DND-41 (cell line): Measurements from ENCODE around the gene IRX2.

Experiments used
- ATAC-seq: fragments of 200-7000 bp; cut with Tn5 transposase; 3 replicates; pipeline ENCODE4 v1.9.1; 2021; ENCODE audit warnings: low read depth; ENCODE audit not compliant: insufficient read depth
- DNase-seq: peaks from one replicate; pipeline ENCODE4 v3.0.0-alpha.2; 2020
- H2AFZ ChIP-seq: 2 replicates; pipeline ENCODE4 v1.6.0; 2012; ENCODE audit warnings: low read depth, low read length
- H3K27ac ChIP-seq: 2 replicates; pipeline ENCODE4 v1.5.1; 2012; ENCODE audit warnings: low read length, inconsistent platforms
- H3K27me3 ChIP-seq: fragments of 200-600 bp; sonication (generic); 2 replicates; pipeline ENCODE4 v1.6.0; 2012; ENCODE audit warnings: low read length, mild to moderate bottlenecking, inconsistent platforms; ENCODE audit not compliant: insufficient read depth, poor library complexity
- H3K36me3 ChIP-seq: 2 replicates; pipeline ENCODE4 v1.5.1; 2012; ENCODE audit warnings: low read length, inconsistent platforms; ENCODE audit not compliant: insufficient read depth
- H3K4me1 ChIP-seq: 2 replicates; pipeline ENCODE4 v1.5.1; 2012; ENCODE audit warnings: mild to moderate bottlenecking, low read length; ENCODE audit not compliant: insufficient read depth
- H3K4me2 ChIP-seq: 2 replicates; pipeline ENCODE4 v1.6.0; 2012; ENCODE audit warnings: mild to moderate bottlenecking, moderate library complexity, low read length, inconsistent platforms; ENCODE audit not compliant: insufficient read depth
- H3K4me3 ChIP-seq, 2 experiments: fragments of 200-600 bp in 1 of 2; shearing (Covaris generic) in 1 of 2; 2 replicates each; pipeline ENCODE4 v1.5.1; 2012 to 2016; ENCODE audit warnings: inconsistent platforms in 2 of 2, low read length in 2 of 2, mild to moderate bottlenecking in 2 of 2, low read depth in 1 of 2, moderate library complexity in 1 of 2
- H3K79me2 ChIP-seq: 2 replicates; pipeline ENCODE4 v1.6.0; 2012; ENCODE audit warnings: low read length, inconsistent platforms; ENCODE audit not compliant: insufficient read depth
- H3K9ac ChIP-seq: 2 replicates; pipeline ENCODE4 v1.6.0; 2012; ENCODE audit warnings: low read depth, mild to moderate bottlenecking, inconsistent platforms, low read length, moderate library complexity
- H3K9me3 ChIP-seq: 2 replicates; pipeline ENCODE4 v1.5.1; 2012; ENCODE audit warnings: low read length, moderate library complexity, mild to moderate bottlenecking, inconsistent platforms; ENCODE audit not compliant: insufficient read depth, severe bottlenecking
- H4K20me1 ChIP-seq: 2 replicates; pipeline ENCODE4 v1.6.0; 2012; ENCODE audit warnings: low read length; ENCODE audit not compliant: insufficient read depth
- EZH2 ChIP-seq: IDR thresholded peaks from 3 replicates; pipeline ENCODE4 v1.6.1; 2012; ENCODE audit warnings: borderline replicate concordance, low read depth, mild to moderate bottlenecking, moderate library complexity, low read length, inconsistent platforms; ENCODE audit not compliant: severe bottlenecking
- TF ChIP-seq, protein P1 (sequence below): IDR thresholded peaks from 2 replicates; pipeline ENCODE4 v1.5.1; 2012; ENCODE audit warnings: borderline replicate concordance, low read length, moderate library complexity, mild to moderate bottlenecking; ENCODE audit not compliant: poor library complexity, severe bottlenecking; ENCODE audit errors: extremely low read depth

IRX2 gene

DNA sequence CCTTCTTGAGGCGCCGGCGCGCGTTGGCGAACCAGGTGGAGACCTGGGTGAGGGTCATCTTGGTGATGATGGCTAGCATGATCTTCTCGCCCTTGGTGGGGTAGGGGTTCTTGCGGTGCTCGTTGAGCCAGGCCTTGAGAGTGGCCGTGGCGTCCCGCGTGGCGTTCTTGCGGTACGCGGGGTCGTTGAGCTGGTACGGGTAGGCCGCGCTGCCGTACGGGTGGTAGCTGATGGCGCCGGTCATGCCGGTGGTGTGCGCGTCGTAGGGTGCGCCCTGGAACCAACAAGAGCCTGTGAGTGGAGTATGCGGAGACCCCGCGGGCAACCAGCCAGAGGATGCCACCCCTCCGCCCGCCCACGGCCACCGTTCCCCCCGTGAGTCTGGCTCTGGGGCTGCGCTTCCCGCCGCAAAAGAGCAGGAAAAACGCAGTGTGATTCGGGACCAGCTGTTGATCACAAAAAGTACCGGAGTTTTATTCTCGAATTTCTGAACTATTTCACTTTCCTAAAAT is 1.9 kb downstream of the IRX2 start:
- H3K36me3 ChIP-seq = no peaks in the 10 kb centered on the region
- H3K27me3 ChIP-seq = no peaks in the 10 kb centered on the region
- H3K9me3 ChIP-seq = peaks cover 9% of the 10 kb centered on the region
- H4K20me1 ChIP-seq = no peaks in the 10 kb centered on the region
- no peak overlapping the region for H3K4me2 ChIP-seq
- H3K4me3 ChIP-seq = no peak overlapping the region
- no peak overlapping the region for H3K27ac ChIP-seq
- peaks cover 20% of the 10 kb centered on the region for H3K4me1 ChIP-seq
- H3K79me2 ChIP-seq = no peaks in the 10 kb centered on the region
- no peak overlapping the region for H2AFZ ChIP-seq
- ATAC-seq (no peak), DNase-seq (no peak)
- H3K9ac ChIP-seq = no peak overlapping the region
- TF ChIP-seq, protein P1, sequence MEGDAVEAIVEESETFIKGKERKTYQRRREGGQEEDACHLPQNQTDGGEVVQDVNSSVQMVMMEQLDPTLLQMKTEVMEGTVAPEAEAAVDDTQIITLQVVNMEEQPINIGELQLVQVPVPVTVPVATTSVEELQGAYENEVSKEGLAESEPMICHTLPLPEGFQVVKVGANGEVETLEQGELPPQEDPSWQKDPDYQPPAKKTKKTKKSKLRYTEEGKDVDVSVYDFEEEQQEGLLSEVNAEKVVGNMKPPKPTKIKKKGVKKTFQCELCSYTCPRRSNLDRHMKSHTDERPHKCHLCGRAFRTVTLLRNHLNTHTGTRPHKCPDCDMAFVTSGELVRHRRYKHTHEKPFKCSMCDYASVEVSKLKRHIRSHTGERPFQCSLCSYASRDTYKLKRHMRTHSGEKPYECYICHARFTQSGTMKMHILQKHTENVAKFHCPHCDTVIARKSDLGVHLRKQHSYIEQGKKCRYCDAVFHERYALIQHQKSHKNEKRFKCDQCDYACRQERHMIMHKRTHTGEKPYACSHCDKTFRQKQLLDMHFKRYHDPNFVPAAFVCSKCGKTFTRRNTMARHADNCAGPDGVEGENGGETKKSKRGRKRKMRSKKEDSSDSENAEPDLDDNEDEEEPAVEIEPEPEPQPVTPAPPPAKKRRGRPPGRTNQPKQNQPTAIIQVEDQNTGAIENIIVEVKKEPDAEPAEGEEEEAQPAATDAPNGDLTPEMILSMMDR = no peak
- no peak for TF ChIP-seq EZH2

DNA sequence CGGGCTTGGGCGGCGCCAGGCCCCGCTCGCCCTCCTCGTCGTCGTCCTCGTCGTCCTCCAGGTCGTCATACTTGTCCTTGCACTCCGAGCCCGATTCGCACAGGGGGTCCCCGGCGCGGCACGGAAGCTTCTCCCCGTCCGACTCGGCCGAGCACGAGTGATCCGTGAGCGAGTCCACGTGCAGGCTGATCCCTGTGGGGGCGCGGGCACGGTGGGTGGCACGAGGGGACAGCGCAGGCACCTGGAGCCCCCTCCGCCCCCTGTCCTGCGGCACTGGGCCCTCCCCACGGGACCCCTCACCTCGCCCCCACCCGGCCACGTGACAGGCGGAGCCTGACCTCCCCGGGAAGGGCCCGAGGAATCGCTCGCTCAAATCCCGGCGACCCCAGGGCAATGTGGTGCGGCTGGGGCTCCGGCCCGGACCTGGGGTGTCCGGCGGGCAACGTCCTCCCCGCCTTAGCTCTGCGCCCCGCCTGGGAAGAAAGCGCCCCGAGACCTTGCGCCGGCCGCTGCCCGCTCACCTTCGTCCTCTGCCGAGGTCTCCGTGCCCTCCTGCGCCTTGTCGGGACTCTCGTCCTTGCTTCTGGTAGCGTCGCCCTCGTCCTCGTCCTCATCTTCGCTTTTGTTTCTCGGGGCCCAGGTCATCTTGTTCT is 2.5 kb downstream of the IRX2 start:
- no peaks in the 10 kb centered on the region for H4K20me1 ChIP-seq
- no peak overlapping the region for H3K27ac ChIP-seq

DNA sequence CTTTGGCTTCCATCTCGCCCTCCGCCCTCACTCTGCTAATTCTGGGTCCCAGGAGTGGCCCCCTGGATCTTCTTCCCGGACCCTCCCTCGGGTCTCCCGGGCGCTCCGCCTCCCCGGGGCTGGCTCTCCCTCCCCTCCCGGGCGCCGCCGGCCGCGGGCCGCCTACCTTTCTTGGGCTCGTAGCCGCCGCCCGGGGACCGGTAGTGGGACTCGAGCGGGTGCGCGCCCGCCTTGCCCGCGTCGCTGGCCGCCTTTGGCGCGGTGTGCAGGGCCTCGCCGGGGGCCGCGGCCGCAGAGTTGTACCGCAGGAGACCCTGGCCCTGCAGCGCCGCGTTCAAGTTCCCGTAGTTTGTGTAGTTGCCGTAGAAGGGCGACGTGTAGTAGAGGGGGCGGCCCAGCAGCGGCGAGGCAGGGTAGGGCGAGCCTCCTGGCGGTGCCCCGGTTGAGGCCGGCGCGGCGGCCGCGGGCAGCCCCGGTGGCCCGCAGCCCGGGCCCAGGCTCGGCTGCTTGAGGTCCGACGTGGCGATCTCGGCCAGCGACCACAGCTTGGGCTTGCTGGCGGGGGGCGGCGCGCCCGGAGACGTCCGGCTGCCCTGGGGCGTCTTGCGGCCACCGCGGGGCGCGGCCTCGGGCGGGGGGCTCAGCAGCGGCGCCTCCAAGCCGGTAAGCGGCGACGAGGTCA is 3.2 kb downstream of the IRX2 start:
- Histone ChIP-seq H3K9ac (no peak overlapping the region), H3K4me1 (peaks cover 8% of the 10 kb centered on the region), H3K27me3 (no peaks in the 10 kb centered on the region), H3K79me2 (no peaks in the 10 kb centered on the region), H2AFZ (no peak overlapping the region), H3K4me2 (no peak overlapping the region), H3K27ac (no peak overlapping the region), H3K4me3 (no peak overlapping the region), H3K9me3 (peaks cover 9% of the 10 kb centered on the region), H3K36me3 (no peaks in the 10 kb centered on the region), H4K20me1 (no peaks in the 10 kb centered on the region)
- ATAC-seq (no peak), DNase-seq (no peak)
- TF ChIP-seq, protein P1 = no peak
- no peak for TF ChIP-seq EZH2

More for the DNA sequence above, 2.5 kb downstream of the IRX2 start:
- peaks cover 14% of the 10 kb centered on the region for H3K4me1 ChIP-seq
- H3K9ac ChIP-seq = no peak overlapping the region
- peaks cover 9% of the 10 kb centered on the region for H3K9me3 ChIP-seq
- TF ChIP-seq, protein P1 = no peak
- no peak for TF ChIP-seq EZH2
- H3K36me3 ChIP-seq = no peaks in the 10 kb centered on the region
- DNase-seq = no peak
- no peak overlapping the region for H3K4me2 ChIP-seq
- H3K27me3 ChIP-seq = no peaks in the 10 kb centered on the region
- no peak overlapping the region for H3K4me3 ChIP-seq
- H2AFZ ChIP-seq = no peak overlapping the region
- no peaks in the 10 kb centered on the region for H3K79me2 ChIP-seq
- ATAC-seq = no peak
